SJSA1 (cell line): ENCODE measurements around the gene PPP1R1C. TPM values are rescaled to one million over a fixed set of nuclear protein-coding genes. Genes with fewer than 3 reads are reported as not detected.

Source experiments
- DNase-seq, 2 experiments: peaks; one replicate each; pipeline ENCODE4 v3.0.0-alpha.2; 2015 to 2020; ENCODE audit warnings: low spot score in 2 of 2, low read depth in 1 of 2
- H3K27ac ChIP-seq: fragments of 250-450 bp; sonication (Bioruptor Pico); 2 replicates; pipeline ENCODE4 v1.5.1; 2020; ENCODE audit warnings: mild to moderate bottlenecking, moderate library complexity
- H3K27me3 ChIP-seq: fragments of 250-450 bp; sonication (Bioruptor Pico); replicated peaks from 2 replicates; pipeline ENCODE4 v1.5.1; 2020; ENCODE audit warnings: mild to moderate bottlenecking, moderate library complexity
- H3K36me3 ChIP-seq: fragments of 250-450 bp; sonication (Bioruptor Pico); 2 replicates; pipeline ENCODE4 v1.5.1; 2020; ENCODE audit warnings: mild to moderate bottlenecking
- H3K4me1 ChIP-seq: fragments of 250-450 bp; sonication (Bioruptor Pico); replicated peaks from 2 replicates; pipeline ENCODE4 v1.6.1; 2021; ENCODE audit warnings: mild to moderate bottlenecking
- H3K4me3 ChIP-seq: fragments of 250-450 bp; sonication (Bioruptor Pico); 2 replicates; pipeline ENCODE4 v1.5.1; 2020; ENCODE audit warnings: mild to moderate bottlenecking
- H3K9me3 ChIP-seq: fragments of 250-450 bp; sonication (Bioruptor Pico); replicated peaks from 2 replicates; pipeline ENCODE4 v1.5.1; 2020; ENCODE audit warnings: mild to moderate bottlenecking
- total RNA-seq: library from RNA; depleted of rRNA; stranded (reverse); fragments of >200 nt; shearing (Covaris generic); gene quantifications from 2 replicates; pipeline ENCODE4 v1.2.3, GENCODE V29; 2014

PPP1R1C gene
- total RNA-seq, 1 experiment from 2014 or later = 0.32 TPM

GRCh38 chr2:181984060-181984459, 1.6 kb upstream of the PPP1R1C start:
- H3K27me3 ChIP-seq = no peaks in the 10 kb centered on the region
- H3K4me3 ChIP-seq = no peak overlapping the region
- no peak for DNase-seq
- no peaks in the 10 kb centered on the region for H3K36me3 ChIP-seq
- H3K9me3 ChIP-seq = no peaks in the 10 kb centered on the region
- no peak overlapping the region for H3K27ac ChIP-seq
- no peaks in the 10 kb centered on the region for H3K4me1 ChIP-seq

DNA sequence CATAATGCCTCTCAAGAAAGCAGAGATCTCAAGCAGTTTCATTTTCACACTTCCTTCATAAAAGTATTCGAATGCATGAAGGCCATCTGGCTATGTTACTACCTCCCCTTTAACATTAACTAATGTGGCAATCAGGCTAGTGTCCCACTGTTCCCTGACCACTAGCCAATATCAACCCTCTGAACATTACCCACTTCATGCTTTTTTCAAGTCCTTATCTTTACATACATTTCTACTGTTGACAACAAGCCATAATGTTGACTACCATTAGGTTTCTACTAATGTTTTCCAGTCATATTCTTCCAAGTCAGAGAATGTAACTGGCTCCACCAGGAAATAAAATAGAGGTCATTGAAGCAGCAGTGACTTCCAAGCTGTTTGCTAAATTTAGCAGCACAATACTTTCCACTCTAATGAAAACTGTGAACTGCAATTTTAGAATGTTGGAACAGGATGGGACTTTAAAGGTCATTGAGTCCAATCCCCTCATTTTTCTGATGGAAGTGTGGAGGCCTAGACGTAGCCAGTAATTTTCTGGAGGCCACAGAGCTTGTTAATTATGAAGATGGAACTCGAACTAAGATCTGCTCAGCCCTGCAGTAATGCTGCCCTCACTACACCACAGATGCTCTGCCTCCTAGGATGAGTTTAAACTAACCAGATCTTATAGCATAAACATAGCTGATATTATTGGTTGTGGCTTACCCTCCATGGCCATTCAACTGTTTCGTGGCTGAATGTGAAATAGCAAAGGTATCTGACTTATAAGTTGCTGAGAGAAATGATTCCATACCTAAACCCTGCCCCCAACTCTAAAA, 630 bp upstream of the PPP1R1C start:
- Histone ChIP-seq H3K36me3 (no peaks in the 10 kb centered on the region), H3K27ac (no peak overlapping the region), H3K27me3 (no peaks in the 10 kb centered on the region), H3K4me3 (no peak overlapping the region), H3K9me3 (no peaks in the 10 kb centered on the region), H3K4me1 (no peaks in the 10 kb centered on the region)
- DNase-seq = no peak

GRCh38 chr2:181988154-181988924, 2.7 kb downstream of the PPP1R1C start:
- no peak overlapping the region for H3K27ac ChIP-seq
- H3K27me3 ChIP-seq = no peaks in the 10 kb centered on the region
- no peak overlapping the region for H3K4me3 ChIP-seq
- H3K36me3 ChIP-seq = no peaks in the 10 kb centered on the region
- no peaks in the 10 kb centered on the region for H3K4me1 ChIP-seq
- no peaks in the 10 kb centered on the region for H3K9me3 ChIP-seq
- no peak for DNase-seq

DNA sequence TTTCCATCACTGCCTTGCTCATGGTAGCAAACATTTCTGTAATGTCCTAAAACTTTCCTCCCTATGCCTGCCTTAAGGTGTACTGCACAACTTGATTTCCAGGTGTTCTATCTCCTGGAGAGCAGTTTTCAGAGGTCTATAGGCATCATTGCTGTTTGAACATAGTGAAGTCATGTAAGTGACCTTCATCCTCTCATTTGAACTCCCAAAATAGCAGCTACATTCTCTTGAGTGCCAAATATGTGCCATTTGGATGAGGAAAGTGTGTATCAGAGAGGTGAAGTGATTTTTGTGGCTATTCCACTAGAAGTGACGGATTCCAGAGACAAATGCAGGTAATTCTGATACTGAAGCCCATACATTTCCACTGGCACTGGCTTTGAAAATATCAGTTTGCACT, 3.4 kb downstream of the PPP1R1C start:
- Histone ChIP-seq H3K9me3 (no peaks in the 10 kb centered on the region), H3K36me3 (no peaks in the 10 kb centered on the region), H3K4me1 (no peaks in the 10 kb centered on the region), H3K4me3 (no peak overlapping the region), H3K27me3 (no peaks in the 10 kb centered on the region), H3K27ac (no peak overlapping the region)
- DNase-seq = no peak

- H3K4me1 ChIP-seq = no peaks in the 10 kb centered on the region
- DNase-seq = no peak
- H3K36me3 ChIP-seq = no peaks in the 10 kb centered on the region
- H3K27me3 ChIP-seq = no peaks in the 10 kb centered on the region
- no peaks in the 10 kb centered on the region for H3K9me3 ChIP-seq
- H3K27ac ChIP-seq = no peak overlapping the region
- H3K4me3 ChIP-seq = no peak overlapping the region
Measured at GRCh38 chr2:181991171-181991885, 5.7 kb downstream of the PPP1R1C start.

DNA sequence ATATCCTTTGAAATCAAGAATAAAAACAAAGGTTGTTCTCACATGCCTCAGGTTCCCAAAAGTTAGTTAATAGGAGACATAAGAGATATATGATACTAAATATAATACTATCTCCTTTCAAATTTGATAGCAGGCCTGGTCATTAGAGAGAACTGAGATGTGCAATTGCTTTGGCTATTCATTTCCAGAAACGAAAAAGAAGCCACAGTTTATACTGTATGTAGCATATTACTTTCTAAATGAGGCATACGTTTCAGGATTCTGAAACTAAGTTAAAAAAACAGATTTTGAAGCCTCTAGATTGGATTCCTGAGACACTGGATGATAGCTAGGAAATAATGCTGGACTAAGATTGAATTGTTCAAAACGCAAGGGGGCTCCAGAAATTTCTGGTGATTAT, 7.1 kb downstream of the PPP1R1C start:
- no peak overlapping the region for H3K4me3 ChIP-seq
- no peak overlapping the region for H3K27ac ChIP-seq
- no peaks in the 10 kb centered on the region for H3K9me3 ChIP-seq
- no peak for DNase-seq
- H3K36me3 ChIP-seq = no peaks in the 10 kb centered on the region
- H3K27me3 ChIP-seq = no peaks in the 10 kb centered on the region
- no peaks in the 10 kb centered on the region for H3K4me1 ChIP-seq

DNA sequence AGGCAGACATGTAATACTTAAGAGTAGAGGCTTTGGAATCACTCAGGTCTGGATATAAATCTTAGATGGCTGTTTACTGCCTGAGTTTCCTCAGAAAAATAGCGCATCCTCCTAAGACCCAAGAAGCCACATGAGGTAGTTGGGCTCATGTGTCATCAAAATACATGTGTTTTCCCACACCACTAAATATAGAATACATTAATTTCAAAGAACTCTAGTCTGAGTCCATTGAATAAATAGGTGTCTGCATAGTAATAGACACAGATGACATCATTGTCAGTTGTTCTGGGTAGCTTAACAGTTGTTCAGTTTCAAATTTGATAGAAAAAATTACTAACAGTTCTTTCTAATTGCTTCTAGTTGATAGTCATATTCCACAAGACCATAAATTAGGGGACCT, 9.6 kb downstream of the PPP1R1C start:
- DNase-seq = no peak
- Histone ChIP-seq H3K27me3 (no peaks in the 10 kb centered on the region), H3K9me3 (0 out of 2 replicates have a peak, but pooled peaks cover 3% of the 10 kb centered on the region), H3K4me1 (no peaks in the 10 kb centered on the region), H3K36me3 (no peaks in the 10 kb centered on the region), H3K4me3 (no peak overlapping the region), H3K27ac (no peak overlapping the region)

- Histone ChIP-seq H3K4me3 (no peak overlapping the region), H3K9me3 (0 out of 2 replicates have a peak, but pooled peaks cover 3% of the 10 kb centered on the region), H3K27ac (no peak overlapping the region), H3K27me3 (no peaks in the 10 kb centered on the region), H3K4me1 (no peaks in the 10 kb centered on the region), H3K36me3 (no peaks in the 10 kb centered on the region)
- DNase-seq = no peak
Measured at GRCh38 chr2:181998041-181998835, 12.6 kb downstream of the PPP1R1C start.

DNA sequence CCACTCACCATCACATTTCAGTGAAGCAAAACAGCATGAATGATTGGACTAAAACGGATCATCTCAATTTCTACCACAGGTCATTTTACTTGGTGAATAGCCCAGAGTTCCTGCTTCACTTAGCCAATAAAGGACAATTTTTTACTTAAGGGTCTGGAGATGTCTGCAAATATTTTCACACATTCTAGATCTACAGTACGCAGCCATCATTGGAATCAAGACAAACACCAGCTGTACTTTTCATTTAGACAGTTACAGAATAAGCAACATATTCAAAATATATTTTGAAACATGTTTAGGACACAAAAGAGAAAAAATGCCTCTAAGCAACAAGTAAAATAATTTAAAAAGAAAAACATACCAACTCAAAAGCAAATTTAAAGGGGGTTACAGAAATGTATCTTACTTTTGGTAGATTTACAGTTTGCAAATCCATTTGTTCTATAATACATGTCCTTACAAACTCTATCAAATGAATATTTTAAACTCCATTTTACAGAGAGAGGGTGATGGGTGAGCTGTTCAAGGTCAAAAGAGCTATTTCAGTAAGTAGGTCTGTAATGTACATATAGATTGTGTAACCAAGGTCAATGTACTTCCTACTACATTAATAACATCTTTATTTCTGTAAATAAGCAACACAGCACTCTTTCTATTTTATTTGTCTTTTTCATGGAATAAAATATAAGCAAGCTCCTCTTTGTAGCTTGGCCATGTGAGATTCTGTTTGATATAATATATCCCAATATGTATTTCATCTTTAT, 13.4 kb downstream of the PPP1R1C start:
- 0 out of 2 replicates have a peak, but pooled peaks cover 3% of the 10 kb centered on the region for H3K9me3 ChIP-seq
- no peaks in the 10 kb centered on the region for H3K4me1 ChIP-seq
- H3K27ac ChIP-seq = no peak overlapping the region
- no peak for DNase-seq
- no peak overlapping the region for H3K4me3 ChIP-seq
- no peaks in the 10 kb centered on the region for H3K27me3 ChIP-seq
- no peaks in the 10 kb centered on the region for H3K36me3 ChIP-seq

- Histone ChIP-seq H3K9me3 (0 out of 2 replicates have a peak, but pooled peaks cover 3% of the 10 kb centered on the region), H3K27ac (no peak overlapping the region), H3K27me3 (no peaks in the 10 kb centered on the region), H3K4me3 (no peak overlapping the region), H3K4me1 (no peaks in the 10 kb centered on the region), H3K36me3 (no peaks in the 10 kb centered on the region)
- no peak for DNase-seq
Measured at GRCh38 chr2:181999911-182000310, 14.3 kb downstream of the PPP1R1C start.

DNA sequence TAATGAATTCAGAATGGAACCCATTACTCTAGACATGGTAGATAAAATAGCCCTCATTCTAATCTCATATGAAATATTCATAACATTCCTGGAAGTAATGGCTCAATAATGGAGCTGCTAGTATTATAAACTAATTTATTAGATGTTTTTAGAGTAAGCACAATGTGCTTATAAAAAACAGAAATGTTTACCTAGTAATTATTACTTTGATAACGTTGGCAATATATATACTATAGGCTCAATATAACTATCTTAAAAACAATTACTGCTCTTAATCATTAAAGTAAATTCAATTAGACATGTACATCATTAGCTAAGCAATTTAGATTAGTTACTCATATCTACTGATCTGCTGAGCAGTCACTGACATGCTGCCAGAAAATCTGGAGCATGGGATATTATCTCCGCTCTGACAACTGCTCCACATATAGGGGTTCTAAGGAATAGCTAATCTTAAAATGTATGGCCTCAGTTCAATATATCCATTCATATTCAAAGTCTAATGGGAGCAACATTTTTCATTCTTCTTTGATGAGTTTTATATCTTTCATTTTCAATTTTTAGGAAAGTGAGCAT, 19.4 kb downstream of the PPP1R1C start:
- Histone ChIP-seq H3K27ac (no peak overlapping the region), H3K36me3 (no peaks in the 10 kb centered on the region), H3K27me3 (no peaks in the 10 kb centered on the region), H3K4me3 (no peak overlapping the region), H3K9me3 (0 out of 2 replicates have a peak, but pooled peaks cover 1% of the 10 kb centered on the region), H3K4me1 (no peaks in the 10 kb centered on the region)
- DNase-seq = no peak

GRCh38 chr2:182006595-182007341, 21.1 kb downstream of the PPP1R1C start:
- no peaks in the 10 kb centered on the region for H3K36me3 ChIP-seq
- H3K27ac ChIP-seq = no peak overlapping the region
- no peaks in the 10 kb centered on the region for H3K9me3 ChIP-seq
- no peak for DNase-seq
- no peaks in the 10 kb centered on the region for H3K4me1 ChIP-seq
- no peak overlapping the region for H3K4me3 ChIP-seq
- H3K27me3 ChIP-seq = no peaks in the 10 kb centered on the region
